Measurements from ENCODE around the gene ZFHX3. TPM values are rescaled to one million over a fixed set of nuclear protein-coding genes. Genes with fewer than 3 reads are reported as not detected.

Gene ZFHX3
- total RNA-seq, 4 donors from 2014 or later = 36.3 to 44.0 (median 38.1) TPM

GRCh38 chr16:72825912-72826621, 221.9 kb downstream of the ZFHX3 start:
- no peak for DNase-seq (ENCODE audit: low spot score in 2 of 2)
- TF ChIP-seq EP300 (IDR thresholded peaks at IDR 0.05) (no peak), POLR2A (IDR thresholded peaks at IDR 0.05) (no peak), CTCF (IDR thresholded peaks at IDR 0.05) (no peak)

GRCh38 chr16:72824761-72825160, 223.2 kb downstream of the ZFHX3 start:
- Histone ChIP-seq H3K27ac (no peak overlapping the region), H3K4me1 (no peaks in the 10 kb centered on the region), H3K36me3 (peaks cover 0 to 24% (median 0%) of the 10 kb centered on the region in 3 donors), H3K27me3 (no peaks in the 10 kb centered on the region), H3K9me3 (no peaks in the 10 kb centered on the region), H3K4me3 (no peak overlapping the region)
- WGBS, 2 donors = 71 to 82% methylated on average over 5 of the region's 5 CpGs
- TF ChIP-seq POLR2A (IDR thresholded peaks at IDR 0.05) (no peak), EP300 (IDR thresholded peaks at IDR 0.05) (no peak)
- DNase-seq (ENCODE audit: low spot score in 2 of 2) = no peak

More at GRCh38 chr16:72825912-72826621, 221.9 kb downstream of the ZFHX3 start:
- 88 to 90% methylated on average over 11 of the region's 11 CpGs for whole genome bisulfite sequencing, 2 donors
- Histone ChIP-seq H3K4me1 (no peaks in the 10 kb centered on the region), H3K27me3 (no peaks in the 10 kb centered on the region), H3K27ac (no peak overlapping the region), H3K9me3 (no peaks in the 10 kb centered on the region), H3K4me3 (no peak overlapping the region), H3K36me3 (peaks cover 0 to 25% (median 0%) of the 10 kb centered on the region in 3 donors)

GRCh38 chr16:72824027-72824426, 223.9 kb downstream of the ZFHX3 start:
- WGBS, 2 donors = 91 to 94% methylated on average over 4 of the region's 4 CpGs
- Histone ChIP-seq H3K4me1 (no peaks in the 10 kb centered on the region), H3K9me3 (no peaks in the 10 kb centered on the region), H3K36me3 (peaks cover 0 to 16% (median 0%) of the 10 kb centered on the region in 3 donors), H3K27me3 (no peaks in the 10 kb centered on the region), H3K27ac (no peak overlapping the region), H3K4me3 (no peak overlapping the region)
- TF ChIP-seq EP300 (IDR thresholded peaks at IDR 0.05) (no peak), CTCF (IDR thresholded peaks at IDR 0.05) (no peak), POLR2A (IDR thresholded peaks at IDR 0.05) (no peak)
- no peak for DNase-seq (ENCODE audit: low spot score in 2 of 2)

- Histone ChIP-seq H3K4me3 (no peak overlapping the region), H3K4me1 (peaks cover 0 to 6% (median 0%) of the 10 kb centered on the region in 4 donors), H3K9me3 (no peaks in the 10 kb centered on the region), H3K27ac (no peak overlapping the region), H3K36me3 (no peaks in the 10 kb centered on the region), H3K27me3 (no peaks in the 10 kb centered on the region)
- TF ChIP-seq CTCF (IDR thresholded peaks at IDR 0.05) (no peak), EP300 (IDR thresholded peaks at IDR 0.05) (no peak), POLR2A (IDR thresholded peaks at IDR 0.05) (no peak)
- 90 to 95% methylated on average over 9 of the region's 9 CpGs for WGBS, 2 donors
- DNase-seq (ENCODE audit: low spot score in 2 of 2) = no peak
Measured at GRCh38 chr16:72821185-72821950, 226.6 kb downstream of the ZFHX3 start.

- peaks cover 0 to 6% (median 0%) of the 10 kb centered on the region in 4 donors for H3K4me1 ChIP-seq
- WGBS, 2 donors = 89 to 90% methylated on average over 6 of the region's 6 CpGs
- H3K9me3 ChIP-seq = no peaks in the 10 kb centered on the region
- no peaks in the 10 kb centered on the region for H3K36me3 ChIP-seq
- DNase-seq (ENCODE audit: low spot score in 2 of 2) = no peak
- H3K27me3 ChIP-seq = no peaks in the 10 kb centered on the region
- H3K4me3 ChIP-seq = no peak overlapping the region
- TF ChIP-seq CTCF (IDR thresholded peaks at IDR 0.05) = no peak
- no peak for TF ChIP-seq POLR2A (IDR thresholded peaks at IDR 0.05)
- no peak for TF ChIP-seq EP300 (IDR thresholded peaks at IDR 0.05)
- no peak overlapping the region for H3K27ac ChIP-seq
Measured at GRCh38 chr16:72819345-72819744, 228.6 kb downstream of the ZFHX3 start.

Measured in tibial nerve (tissue), 4 donors.